ENCODE results near the gene DLGAP4. TPM values are rescaled to one million over a fixed set of nuclear protein-coding genes. Genes with fewer than 3 reads are reported as not detected.

The DLGAP4 gene
- total RNA-seq, 2 donors from 2014 or later: 23.1 to 60.0 TPM

- no peaks in the 10 kb centered on the region for H3K36me3 ChIP-seq (replicated peaks in 1 of 2; ENCODE audit: insufficient read depth in 1 of 2, low read depth in 2 of 2)
- H3K27ac ChIP-seq: no peak overlapping the region
- intact Hi-C loops (cut with DNase I): no loop called here
- ATAC-seq: no peak
- no peaks in the 10 kb centered on the region for H3K27me3 ChIP-seq
- H3K9me3 ChIP-seq: no peaks in the 10 kb centered on the region
- WGBS, 2 donors: 80 to 91% methylated on average over 11 to 12 of the region's 12 CpGs
- no peaks in the 10 kb centered on the region for H3K4me1 ChIP-seq
- no peak overlapping the region for H3K4me3 ChIP-seq
- no peak for DNase-seq
- TF ChIP-seq CTCF (IDR thresholded peaks at IDR 0.05) (no peak), POLR2A (IDR thresholded peaks at IDR 0.05) (no peak)
Measured at GRCh38 chr20:36262440-36262839, 43.7 kb upstream of the DLGAP4 start.

- no peak for ATAC-seq
- Histone ChIP-seq H3K27ac (no peak overlapping the region), H3K27me3 (no peaks in the 10 kb centered on the region), H3K9me3 (no peaks in the 10 kb centered on the region), H3K4me3 (no peak overlapping the region), H3K36me3 (replicated peaks in 1 of 2; ENCODE audit: insufficient read depth in 1 of 2, low read depth in 2 of 2) (no peaks in the 10 kb centered on the region), H3K4me1 (no peaks in the 10 kb centered on the region)
- WGBS, 2 donors: 84 to 85% methylated on average over 16 to 20 of the region's 20 CpGs
- TF ChIP-seq POLR2A (IDR thresholded peaks at IDR 0.05) (no peak), CTCF (IDR thresholded peaks at IDR 0.05) (no peak)
- intact Hi-C loops (cut with DNase I): no loop called here
- no peak for DNase-seq
Measured at GRCh38 chr20:36264426-36265246, 41.5 kb upstream of the DLGAP4 start.

GRCh38 chr20:36266189-36266588, 40.0 kb upstream of the DLGAP4 start:
- ATAC-seq (no peak), DNase-seq (no peak)
- intact Hi-C loops (cut with DNase I): no loop called here
- Histone ChIP-seq H3K9me3 (no peaks in the 10 kb centered on the region), H3K36me3 (replicated peaks in 1 of 2; ENCODE audit: insufficient read depth in 1 of 2, low read depth in 2 of 2) (no peaks in the 10 kb centered on the region), H3K4me1 (no peaks in the 10 kb centered on the region), H3K27ac (no peak overlapping the region), H3K4me3 (no peak overlapping the region), H3K27me3 (no peaks in the 10 kb centered on the region)
- TF ChIP-seq POLR2A (IDR thresholded peaks at IDR 0.05) (no peak), CTCF (IDR thresholded peaks at IDR 0.05) (no peak)
- 79 to 85% methylated on average over 6 of the region's 6 CpGs for WGBS, 2 donors

- H3K4me3 ChIP-seq: no peak overlapping the region
- no peak for TF ChIP-seq POLR2A (IDR thresholded peaks at IDR 0.05)
- no peak for TF ChIP-seq CTCF (IDR thresholded peaks at IDR 0.05)
- no peaks in the 10 kb centered on the region for H3K9me3 ChIP-seq
- DNase-seq (no peak), ATAC-seq (no peak)
- H3K4me1 ChIP-seq: no peaks in the 10 kb centered on the region
- H3K36me3 ChIP-seq (replicated peaks in 1 of 2; ENCODE audit: insufficient read depth in 1 of 2, low read depth in 2 of 2): no peaks in the 10 kb centered on the region
- no peaks in the 10 kb centered on the region for H3K27me3 ChIP-seq
- no peak overlapping the region for H3K27ac ChIP-seq
- WGBS, 2 donors: 74 to 75% methylated on average over 4 to 24 of the region's 24 CpGs
- intact Hi-C loops (cut with DNase I): no loop called here
Measured at GRCh38 chr20:36267605-36268381, 38.3 kb upstream of the DLGAP4 start.

All from body of pancreas (tissue), 4 donors.